ENCODE results near the gene ZSCAN10. TPM values are rescaled to one million over a fixed set of nuclear protein-coding genes. Genes with fewer than 3 reads are reported as not detected.
A peak's percentile ranks its signal among the peaks of the same experiment; 100 is the strongest.

ZSCAN10 gene
- total RNA-seq, 1 experiment from 2014 or later, result 0.73 TPM

DNA sequence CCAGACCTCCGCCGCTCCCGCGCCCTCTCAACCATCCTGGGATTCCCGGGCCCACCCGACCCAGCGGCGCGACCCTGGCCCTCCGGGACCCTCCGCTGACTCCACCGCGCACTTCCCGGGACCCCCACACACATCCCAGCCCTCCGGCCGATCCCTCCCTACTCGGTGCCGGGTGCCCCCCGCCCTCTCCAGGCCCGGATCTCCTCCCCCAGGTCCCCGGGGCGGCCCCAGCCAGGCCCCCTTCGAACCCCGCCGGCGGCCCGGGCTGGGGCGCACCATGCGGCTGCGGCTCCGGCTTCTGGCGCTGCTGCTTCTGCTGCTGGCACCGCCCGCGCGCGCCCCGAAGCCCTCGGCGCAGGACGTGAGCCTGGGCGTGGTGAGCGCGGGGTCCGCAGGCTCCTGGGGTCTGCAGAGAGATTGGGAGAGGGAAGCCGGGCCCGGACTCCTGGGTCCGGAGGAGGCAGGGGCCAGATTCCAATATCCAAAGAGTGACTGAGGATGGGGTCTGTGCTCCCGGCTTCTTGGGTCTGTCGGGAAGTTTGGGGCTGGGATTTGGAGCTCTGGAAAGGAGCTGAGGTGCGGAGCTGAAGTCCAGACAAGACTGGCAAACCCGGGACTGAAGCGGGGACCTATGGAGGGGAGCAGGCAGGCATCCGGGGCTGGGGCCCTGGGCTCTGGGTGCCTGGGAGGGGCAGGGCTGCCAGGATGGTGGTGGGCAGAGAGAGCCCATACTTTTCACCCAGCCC, 52.3 kb downstream of the ZSCAN10 start:
- Histone ChIP-seq H3K27ac (no peak overlapping the region), H3K9me3 (replicated peaks) (no peaks in the 10 kb centered on the region), H3K36me3 (no peaks in the 10 kb centered on the region), H3K27me3 (peaks cover 5% of the 10 kb centered on the region), H3K4me3 (no peak overlapping the region), H3K4me1 (no peaks in the 10 kb centered on the region)
- DNase-seq, result no peak

- no peaks in the 10 kb centered on the region for H3K9me3 ChIP-seq (replicated peaks)
- H3K4me3 ChIP-seq, result peak within 1 kb of the TSS; percentile 65
- no peak within 1 kb of the TSS for H3K27ac ChIP-seq
- H3K4me1 ChIP-seq, result no peaks in the 10 kb centered on the region
- no peaks in the 10 kb centered on the region for H3K36me3 ChIP-seq
- DNase-seq, result peak; percentile 39 to 52
- peaks cover 7% of the 10 kb centered on the region for H3K27me3 ChIP-seq
Measured at GRCh38 chr16:3045758-3046640, 53.1 kb downstream of the ZSCAN10 start, which contains the start of gene MMP25. TSS of gene MMP25 (plus strand) at chr16:3046561. CDS start at chr16:3046918, 357 bp downstream.

DNA sequence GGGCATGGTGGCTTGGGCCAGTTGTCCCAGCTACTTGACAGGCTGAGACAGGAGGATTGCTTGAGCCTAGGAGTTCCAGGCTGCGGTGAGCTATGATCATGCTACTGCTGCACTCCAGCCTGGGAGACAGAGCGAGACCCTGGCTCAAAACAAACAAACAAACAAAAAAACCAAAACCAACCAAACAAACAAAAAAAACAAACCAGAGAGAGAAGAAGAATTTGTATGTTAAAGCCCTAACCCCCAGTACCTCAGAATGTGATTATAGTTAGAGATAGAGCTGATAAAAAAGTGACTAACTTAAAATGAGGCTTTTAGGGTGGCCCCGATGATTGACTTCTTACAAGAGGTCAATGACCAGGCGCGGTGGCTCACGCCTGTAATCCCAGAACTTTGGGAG, 54.4 kb downstream of the ZSCAN10 start:
- no peak for DNase-seq
- Histone ChIP-seq H3K27ac (no peak overlapping the region), H3K36me3 (no peaks in the 10 kb centered on the region), H3K4me1 (no peaks in the 10 kb centered on the region), H3K9me3 (replicated peaks) (no peaks in the 10 kb centered on the region), H3K4me3 (peak overlapping the region; percentile 65; the same call in 1 of the 2 replicates), H3K27me3 (peaks cover 8% of the 10 kb centered on the region)

- Histone ChIP-seq H3K9me3 (replicated peaks) (no peaks in the 10 kb centered on the region), H3K27ac (no peak overlapping the region), H3K4me3 (no peak overlapping the region), H3K36me3 (no peaks in the 10 kb centered on the region), H3K4me1 (no peaks in the 10 kb centered on the region), H3K27me3 (peaks cover 16% of the 10 kb centered on the region)
- no peak for DNase-seq
Measured at GRCh38 chr16:3042376-3042775, 56.7 kb downstream of the ZSCAN10 start.

GRCh38 chr16:3038896-3039295, 60.2 kb downstream of the ZSCAN10 start:
- no peaks in the 10 kb centered on the region for H3K4me1 ChIP-seq
- H3K27ac ChIP-seq, result no peak overlapping the region
- no peak overlapping the region for H3K4me3 ChIP-seq
- no peak for DNase-seq
- H3K27me3 ChIP-seq, result peaks cover 36% of the 10 kb centered on the region
- H3K9me3 ChIP-seq (replicated peaks), result no peaks in the 10 kb centered on the region
- no peaks in the 10 kb centered on the region for H3K36me3 ChIP-seq

Other genes with a start within 250 kb of the ZSCAN10 start
- not detected in 2 replicates for gene PRSS22, start 241.1 kb downstream of the ZSCAN10 start, total RNA-seq (2014; rRNA removed; shearing (Covaris generic))
- gene FLYWCH2, start 216.1 kb downstream of the ZSCAN10 start, total RNA-seq (2014; rRNA removed; shearing (Covaris generic)), result 35.4 and 40.6 TPM in 2 replicates
- gene FLYWCH1, start 187.4 kb downstream of the ZSCAN10 start, total RNA-seq (2014; rRNA removed; shearing (Covaris generic)), result 9.1 and 9.7 TPM in 2 replicates
- gene KREMEN2, start 135.0 kb downstream of the ZSCAN10 start, total RNA-seq (2014; rRNA removed; shearing (Covaris generic)), result 13.8 and 14.9 TPM in 2 replicates
- 28.1 and 34.1 TPM in 2 replicates for gene PAQR4, start 129.9 kb downstream of the ZSCAN10 start, total RNA-seq (2014; rRNA removed; shearing (Covaris generic))
- gene PKMYT1, start 118.8 kb downstream of the ZSCAN10 start, total RNA-seq (2014; rRNA removed; shearing (Covaris generic)), result 34.8 and 45.8 TPM in 2 replicates
- gene CLDN9, start 86.4 kb downstream of the ZSCAN10 start, total RNA-seq (2014; rRNA removed; shearing (Covaris generic)), result not detected in 2 replicates
- not detected in 2 replicates for gene CLDN6, start 81.1 kb downstream of the ZSCAN10 start, total RNA-seq (2014; rRNA removed; shearing (Covaris generic))
- 29.0 and 32.1 TPM in 2 replicates for gene TNFRSF12A, start 78.9 kb downstream of the ZSCAN10 start, total RNA-seq (2014; rRNA removed; shearing (Covaris generic))
- 16.8 and 18.9 TPM in 2 replicates for gene HCFC1R1, start 75.4 kb downstream of the ZSCAN10 start, total RNA-seq (2014; rRNA removed; shearing (Covaris generic))
- 25.5 and 29.4 TPM in 2 replicates for gene THOC6, start 75.3 kb downstream of the ZSCAN10 start, total RNA-seq (2014; rRNA removed; shearing (Covaris generic))
- not detected in 2 replicates for gene BICDL2, start 62.4 kb downstream of the ZSCAN10 start, total RNA-seq (2014; rRNA removed; shearing (Covaris generic))
- 0.06 and 0.13 TPM in 2 replicates for gene MMP25, start 52.7 kb downstream of the ZSCAN10 start, total RNA-seq (2014; rRNA removed; shearing (Covaris generic))
- gene IL32, start 33.7 kb downstream of the ZSCAN10 start, total RNA-seq (2014; rRNA removed; shearing (Covaris generic)), result 158 and 177 TPM in 2 replicates
- 12.9 and 13.7 TPM in 2 replicates for gene ZNF205, start 13.3 kb upstream of the ZSCAN10 start, total RNA-seq (2014; rRNA removed; shearing (Covaris generic))
- gene ZNF213, start 35.7 kb upstream of the ZSCAN10 start, total RNA-seq (2014; rRNA removed; shearing (Covaris generic)), result 2.5 and 3.0 TPM in 2 replicates
- gene OR1F1, start 88.9 kb upstream of the ZSCAN10 start, total RNA-seq (2014; rRNA removed; shearing (Covaris generic)), result 0.47 TPM in 1 of 2 replicates, not detected in the other
- 16.1 and 17.6 TPM in 2 replicates for gene ZNF200, start 135.9 kb upstream of the ZSCAN10 start, total RNA-seq (2014; rRNA removed; shearing (Covaris generic))
- not detected in 2 replicates for gene MEFV, start 157.3 kb upstream of the ZSCAN10 start, total RNA-seq (2014; rRNA removed; shearing (Covaris generic))
- gene ZNF263, start 184.2 kb upstream of the ZSCAN10 start, total RNA-seq (2014; rRNA removed; shearing (Covaris generic)), result 46.3 and 47.6 TPM in 2 replicates
- gene TIGD7, start 206.1 kb upstream of the ZSCAN10 start, total RNA-seq (2014; rRNA removed; shearing (Covaris generic)), result 4.7 TPM in 2 replicates
- 17.0 and 17.6 TPM in 2 replicates for gene ZNF75A, start 206.2 kb upstream of the ZSCAN10 start, total RNA-seq (2014; rRNA removed; shearing (Covaris generic))

Measured in SJCRH30 (cell line).